CD4-positive, alpha-beta T cell treated with Interleukin-15 for 1 hour (primary cell): ENCODE measurements around the gene COL4A1.
"Not testable (repeated sequence)": the region's sequence is repeated elsewhere in the genome, so short reads cannot be mapped to it uniquely, and the experiment has no call there.

ENCODE experiments used
- DNase-seq: peaks from one replicate; pipeline ENCODE4 v3.0.0-alpha.2; 2020

The COL4A1 gene

GRCh38 chr13:110322126-110322827 is 15.3 kb upstream of the COL4A1 start:
- no peak for DNase-seq

GRCh38 chr13:110321573-110321972 is 14.6 kb upstream of the COL4A1 start:
- not testable (repeated sequence) for DNase-seq

GRCh38 chr13:110320645-110321044 is 13.7 kb upstream of the COL4A1 start:
- DNase-seq, result no peak

- no peak for DNase-seq
These were observed 13.0 kb upstream of the COL4A1 start for GRCh38 chr13:110319774-110320509.

GRCh38 chr13:110319397-110319773 is 12.4 kb upstream of the COL4A1 start:
- DNase-seq, result no peak

GRCh38 chr13:110318920-110319319 is 12.0 kb upstream of the COL4A1 start:
- no peak for DNase-seq

GRCh38 chr13:110317496-110318195 is 10.7 kb upstream of the COL4A1 start:
- no peak for DNase-seq

- no peak for DNase-seq
These were observed 10.1 kb upstream of the COL4A1 start for GRCh38 chr13:110317093-110317492.

GRCh38 chr13:110316196-110316595 is 9.2 kb upstream of the COL4A1 start:
- DNase-seq, result no peak

GRCh38 chr13:110314516-110315245 is 7.7 kb upstream of the COL4A1 start:
- DNase-seq, result no peak

GRCh38 chr13:110313733-110314132 is 6.8 kb upstream of the COL4A1 start:
- DNase-seq, result not testable (repeated sequence)

- not testable (repeated sequence) for DNase-seq
These were observed 6.3 kb upstream of the COL4A1 start for GRCh38 chr13:110313261-110313660.

- DNase-seq, result no peak
These were observed 5.5 kb upstream of the COL4A1 start for GRCh38 chr13:110312339-110313031.

- DNase-seq, result no peak
These were observed 4.7 kb upstream of the COL4A1 start for GRCh38 chr13:110311443-110312338.

GRCh38 chr13:110310541-110311442 is 3.8 kb upstream of the COL4A1 start:
- no peak for DNase-seq

GRCh38 chr13:110309661-110310524 is 2.9 kb upstream of the COL4A1 start:
- DNase-seq, result no peak

GRCh38 chr13:110308656-110309359 is 1.9 kb upstream of the COL4A1 start:
- DNase-seq, result no peak
